Daoy (cell line): ENCODE data around the gene GTF2E1. TPM values are rescaled to one million over a fixed set of nuclear protein-coding genes. Genes with fewer than 3 reads are reported as not detected.
A peak's percentile ranks its signal among the peaks of the same experiment; 100 is the strongest.
"Not testable (repeated sequence)": the region's sequence is repeated elsewhere in the genome, so short reads cannot be mapped to it uniquely, and the experiment has no call there.

Experiments used
- DNase-seq: peaks from one replicate; pipeline ENCODE4 v3.0.0-alpha.2; 2015; ENCODE audit warnings: low read depth
- total RNA-seq: library from RNA; depleted of rRNA; stranded (reverse); fragments of >200 nt; shearing (Covaris generic); gene quantifications from 2 replicates; pipeline ENCODE4 v1.2.3, GENCODE V29; 2014; rRNA removed

The GTF2E1 gene
- total RNA-seq, result 22.2 and 23.4 TPM in 2 replicates

DNA sequence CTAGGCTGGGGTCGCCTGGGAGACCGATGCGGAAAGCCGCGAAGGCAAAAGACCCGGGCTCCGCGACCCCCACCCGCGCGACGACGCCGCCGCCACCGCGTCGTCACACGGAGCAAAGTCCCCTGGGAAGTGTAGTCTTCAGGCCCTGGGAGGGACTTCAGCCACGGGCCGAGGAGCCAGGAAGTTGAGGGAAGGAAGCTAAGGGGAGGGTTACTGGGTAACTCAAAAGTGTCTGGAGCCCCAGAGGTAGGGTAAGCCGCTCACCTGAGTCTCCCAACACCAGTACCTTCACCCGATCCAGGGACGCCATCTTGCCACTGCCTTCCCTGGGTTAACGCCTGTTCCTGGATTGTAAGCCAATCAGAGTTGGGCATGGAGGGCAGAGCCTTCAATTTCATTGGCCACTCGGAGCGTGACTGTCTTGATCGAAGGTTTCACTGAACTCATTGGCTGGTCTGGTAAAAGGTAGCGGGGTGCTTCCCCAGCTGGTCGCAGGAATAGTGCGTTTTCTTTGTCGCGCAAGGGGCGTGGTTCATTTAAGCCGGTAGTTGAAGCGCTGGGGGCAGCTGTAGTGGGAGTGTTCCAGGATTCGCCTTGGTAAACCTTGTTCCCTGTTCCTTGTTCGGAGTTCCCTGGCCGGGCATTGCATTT, at the start of gene GTF2E1, which contains the start of gene RABL3:
Gene GTF2E1 (plus strand): TSS at position 547 of the 651 bp plus-strand sequence. CDS start 7,809 bp downstream, outside the sequence.
Gene RABL3 (minus strand): TSS at position 319 of the 651 bp plus-strand sequence. CDS start 9 bp downstream, at position 310.
- peak; percentile 99 for DNase-seq

DNA sequence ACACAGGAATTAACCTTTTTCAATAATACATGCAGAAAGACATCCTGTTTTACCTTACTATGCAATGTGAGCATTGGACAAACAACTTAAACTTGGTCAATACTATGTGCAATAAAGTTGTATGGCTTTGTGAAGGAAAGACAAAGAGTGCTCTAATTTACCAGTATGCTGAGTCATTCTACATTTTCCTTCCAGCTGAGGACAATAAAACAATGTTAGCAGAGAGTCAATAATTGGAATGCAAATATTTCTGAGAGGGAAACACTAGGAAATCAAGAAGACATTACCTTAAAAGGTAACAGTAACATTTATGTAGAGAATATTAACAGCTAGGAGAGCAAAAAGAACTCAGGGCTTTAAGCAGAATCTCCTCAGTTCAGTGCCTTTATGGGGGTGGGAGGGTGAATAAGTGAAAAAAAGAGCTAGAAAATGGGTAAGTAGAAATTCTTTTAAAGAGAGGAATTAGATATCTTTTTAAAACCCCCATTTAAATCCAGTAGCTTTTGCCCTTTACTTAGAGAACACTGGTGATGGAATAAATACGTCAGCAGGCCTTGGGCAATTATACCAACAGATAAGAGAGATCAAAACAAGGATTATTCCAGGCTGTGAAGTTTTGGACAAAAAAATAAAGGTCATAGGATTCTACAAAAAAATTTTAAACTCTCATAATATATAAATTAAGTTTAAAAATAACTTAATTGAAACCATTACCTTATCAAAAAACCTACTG, 48.9 kb upstream of the GTF2E1 start:
- DNase-seq, result no peak

DNA sequence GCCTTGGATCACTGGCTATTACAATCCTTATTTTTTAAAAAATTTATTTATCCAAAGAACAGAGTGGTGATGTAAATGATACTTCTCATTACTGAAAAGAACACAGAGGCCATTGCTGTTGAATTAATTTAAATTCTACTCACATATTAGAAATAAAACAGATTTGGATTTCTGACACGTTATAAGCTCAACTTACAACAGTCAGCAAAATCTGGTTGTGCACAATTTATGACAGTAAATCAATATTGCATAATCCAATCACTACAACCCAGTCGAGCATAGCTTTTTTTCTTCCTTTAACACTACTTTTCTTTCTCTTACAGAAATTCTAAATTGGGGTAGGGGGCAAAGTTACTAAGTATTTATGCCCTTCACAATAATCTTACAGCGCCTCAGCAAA, 43.2 kb upstream of the GTF2E1 start:
- no peak for DNase-seq

DNA sequence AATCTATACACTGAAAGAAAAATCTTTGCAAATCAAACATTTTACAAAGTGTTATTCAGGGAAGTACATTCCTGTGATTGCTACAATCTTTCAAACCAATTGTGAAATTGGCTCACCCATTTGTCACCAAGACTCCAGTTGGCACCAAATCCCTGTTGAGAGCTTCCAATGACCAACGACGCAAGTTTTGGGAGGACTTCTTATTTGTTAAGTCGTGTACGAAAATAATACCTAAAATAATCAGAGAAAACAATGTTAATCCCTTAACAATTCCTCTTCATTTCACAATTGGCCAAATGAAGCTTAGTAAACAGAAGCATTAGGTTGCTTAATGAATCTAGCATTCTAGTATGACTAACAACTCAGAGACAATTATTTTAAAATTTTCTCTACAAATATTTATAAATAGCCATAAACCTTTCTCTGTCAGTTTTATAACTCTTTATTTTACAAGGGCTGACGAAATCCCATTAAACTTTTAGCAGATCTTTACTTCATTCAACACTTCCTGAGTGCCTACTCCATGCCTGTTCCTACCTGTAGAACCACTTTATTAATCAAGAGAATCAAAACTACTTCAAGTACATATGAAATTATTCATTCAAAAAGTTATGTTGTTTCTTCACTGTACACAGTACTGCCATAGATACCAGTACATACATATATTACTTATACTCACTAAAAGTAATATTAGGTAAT, 36.5 kb upstream of the GTF2E1 start:
- no peak for DNase-seq

DNA sequence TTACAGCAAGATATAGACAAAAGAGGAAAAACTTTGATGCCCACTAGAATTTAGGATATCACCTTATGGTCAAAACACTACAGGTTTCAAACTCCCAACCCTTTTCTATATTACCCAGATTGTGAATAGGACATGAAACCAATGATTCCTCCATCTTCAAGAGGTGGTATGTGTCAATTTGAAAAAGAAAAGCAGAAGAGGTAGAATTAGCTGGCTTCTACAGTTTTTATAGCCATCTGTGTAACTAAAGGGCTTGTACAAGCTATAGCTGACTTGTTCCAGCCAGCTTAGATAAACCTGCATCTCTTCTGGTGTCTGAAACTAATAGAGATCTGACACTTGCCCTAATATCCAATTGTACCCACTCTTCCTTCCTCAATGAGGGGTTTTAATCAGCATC, 35.6 kb upstream of the GTF2E1 start:
- DNase-seq, result no peak

DNA sequence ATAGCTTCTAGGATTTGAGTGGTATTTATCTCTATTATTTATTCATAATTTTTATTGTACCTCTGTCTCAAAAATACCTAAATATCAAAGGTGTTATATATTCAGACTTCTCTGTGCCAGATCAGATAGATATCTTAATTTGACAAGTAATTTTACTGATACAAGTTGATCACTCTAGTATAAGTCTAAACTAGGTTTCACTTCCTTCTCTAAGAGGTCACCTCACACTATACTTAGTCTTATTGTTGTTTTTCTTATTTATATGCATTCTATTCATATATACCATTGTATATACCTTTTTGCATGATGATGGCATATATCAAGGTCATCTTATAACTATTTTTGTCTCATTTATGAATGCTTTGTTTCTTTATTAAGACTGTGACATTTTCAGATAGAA, 34.1 kb upstream of the GTF2E1 start:
- DNase-seq, result no peak

DNA sequence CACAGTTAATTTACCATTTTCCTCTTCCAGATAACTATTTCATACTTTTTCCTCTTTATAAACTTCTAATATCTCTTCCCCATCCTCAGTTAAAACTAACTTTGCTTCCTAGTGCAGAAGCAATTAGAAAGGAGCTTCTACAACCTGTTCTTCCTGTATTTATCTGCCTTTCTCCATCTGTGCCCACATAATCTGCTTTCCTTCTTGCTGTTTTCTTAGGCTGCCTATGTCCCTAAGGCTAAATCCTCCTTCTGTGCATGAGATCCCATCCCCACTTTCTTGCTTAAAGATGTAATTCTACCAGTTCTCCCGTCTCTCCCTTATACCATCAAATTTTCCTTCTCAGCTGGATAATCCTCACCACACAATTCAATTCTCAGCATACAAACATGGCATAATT, 32.2 kb upstream of the GTF2E1 start:
- no peak for DNase-seq

DNA sequence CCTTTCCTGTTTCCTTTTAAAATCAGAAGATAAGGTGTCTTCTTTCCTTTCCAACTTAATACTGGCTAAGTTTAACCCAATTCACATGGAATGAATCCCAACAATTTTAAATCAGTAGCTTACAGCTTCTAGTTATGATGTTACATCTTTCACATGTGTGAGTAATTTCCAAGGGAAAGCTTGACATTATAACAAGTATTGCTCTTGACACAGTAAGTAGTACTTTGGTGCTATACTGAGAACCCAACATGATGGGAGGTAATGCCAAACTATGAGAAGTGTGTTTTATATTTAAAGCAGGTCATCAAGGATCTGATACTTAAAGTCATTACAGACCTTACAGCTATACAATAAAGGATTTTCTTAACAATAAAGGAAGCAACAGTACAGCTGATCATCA, 29.3 kb upstream of the GTF2E1 start:
- no peak for DNase-seq

DNA sequence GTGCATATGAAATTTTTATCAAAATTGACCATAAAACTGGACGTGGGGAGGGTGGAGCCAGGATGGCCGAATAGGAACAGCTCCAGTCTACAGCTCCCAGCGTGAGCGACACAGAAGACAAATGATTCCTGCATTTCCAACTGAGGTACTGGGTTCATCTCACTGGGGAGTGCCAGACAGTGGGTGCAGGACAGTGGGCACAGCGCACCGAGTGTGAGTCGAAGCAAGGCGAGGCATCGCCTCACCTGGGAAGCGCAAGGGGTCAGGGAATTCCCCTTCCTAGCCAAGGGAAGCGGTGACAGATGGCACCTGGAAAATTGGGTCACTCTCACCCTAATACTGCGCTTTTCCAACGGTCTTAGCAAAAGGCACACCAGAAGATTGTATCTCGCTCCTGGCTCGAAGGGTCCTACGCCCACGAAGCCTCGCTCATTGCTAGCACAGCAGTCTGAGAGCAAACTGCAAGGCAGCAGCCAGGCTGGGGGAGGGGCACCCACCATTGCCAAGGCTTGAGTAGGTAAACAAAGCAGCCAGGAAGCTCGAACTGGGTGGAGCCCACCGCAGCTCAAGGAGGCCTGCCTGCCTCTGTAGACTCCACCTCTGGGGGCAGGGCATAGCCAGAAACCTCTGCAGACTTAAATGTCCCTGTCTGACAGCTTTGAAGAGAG, 23.2 kb upstream of the GTF2E1 start:
- DNase-seq, result not testable (repeated sequence)

DNA sequence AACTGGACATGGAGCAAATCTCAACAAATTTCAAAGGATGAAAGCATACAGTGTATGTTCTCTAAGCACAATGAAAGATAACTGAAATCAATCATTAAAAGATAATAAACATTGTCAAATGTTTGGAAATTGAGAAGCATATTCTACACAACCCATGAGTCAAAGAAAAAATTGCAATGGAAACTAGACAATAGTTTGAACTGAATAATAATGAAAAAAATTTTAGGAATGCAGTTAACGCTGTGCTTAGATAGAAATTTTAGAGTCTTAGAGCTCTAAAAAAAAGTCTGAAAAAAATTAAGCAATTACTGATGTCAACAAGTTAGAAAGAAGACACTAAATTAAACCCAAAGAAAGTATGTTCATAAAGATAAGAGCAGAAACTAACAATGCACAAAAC, 15.8 kb upstream of the GTF2E1 start:
- DNase-seq, result no peak

DNA sequence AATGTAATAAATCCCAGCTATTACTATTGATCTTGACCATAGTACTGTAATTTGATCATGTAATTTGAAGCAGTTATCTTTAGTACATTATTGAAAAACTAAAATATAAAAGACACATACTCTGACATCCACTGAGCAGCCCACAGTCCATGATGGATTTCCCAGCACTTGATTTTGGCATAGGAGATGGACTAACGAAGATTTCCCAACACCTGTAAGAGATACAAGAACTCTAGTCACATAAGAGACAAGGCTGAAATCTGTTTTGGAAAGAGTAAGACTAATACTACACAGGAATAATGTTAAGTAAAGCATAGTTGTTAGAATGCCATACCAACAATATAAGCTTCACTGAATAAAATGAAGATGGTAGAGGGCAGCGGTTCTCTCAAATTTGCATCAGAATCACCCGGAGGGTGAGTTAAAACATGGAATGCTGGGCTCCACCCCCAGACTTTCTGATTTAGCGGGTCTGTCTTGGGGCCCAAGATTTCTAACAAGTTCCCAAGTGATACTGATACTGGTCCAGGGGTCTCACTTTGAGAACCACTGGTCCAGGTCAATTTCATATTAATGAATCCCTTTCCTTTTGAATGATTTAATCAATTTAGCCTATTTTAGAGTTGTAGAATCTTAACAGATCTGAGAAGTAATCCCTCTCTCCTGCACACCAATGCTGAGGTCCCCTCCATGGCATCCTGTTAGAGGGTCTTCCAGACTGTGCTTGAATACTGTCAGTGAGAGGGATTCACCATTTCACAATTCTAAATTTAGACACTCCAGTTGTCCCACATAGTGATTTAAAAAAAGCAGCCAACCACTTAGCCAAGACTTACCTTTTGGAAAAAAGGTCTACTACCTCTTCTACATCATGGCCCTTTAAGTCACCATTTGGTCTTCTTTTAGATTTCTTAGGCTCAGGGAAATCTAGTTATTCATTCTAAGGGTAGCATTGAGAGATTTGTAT, 11.7 kb upstream of the GTF2E1 start:
- DNase-seq, result no peak

DNA sequence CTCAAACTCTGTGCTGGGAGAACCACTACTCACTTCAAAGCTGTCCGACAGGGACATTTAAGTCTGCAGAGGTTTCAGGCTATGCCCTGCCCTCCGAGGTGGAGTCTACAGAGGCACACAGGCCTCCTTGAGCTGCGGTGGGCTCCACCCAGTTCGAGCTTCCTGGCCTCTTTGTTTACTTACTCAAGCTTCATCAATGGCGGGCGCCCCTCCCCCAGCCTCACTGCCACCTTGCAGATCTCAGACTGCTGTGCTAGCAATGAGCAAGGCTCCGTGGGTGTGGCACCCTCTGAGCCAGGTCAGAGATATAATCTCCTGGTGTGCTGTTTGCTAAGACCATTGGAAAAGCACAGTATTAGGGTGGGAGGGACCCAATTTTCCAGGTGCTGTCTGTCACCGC, 4.5 kb upstream of the GTF2E1 start:
- not testable (repeated sequence) for DNase-seq

DNA sequence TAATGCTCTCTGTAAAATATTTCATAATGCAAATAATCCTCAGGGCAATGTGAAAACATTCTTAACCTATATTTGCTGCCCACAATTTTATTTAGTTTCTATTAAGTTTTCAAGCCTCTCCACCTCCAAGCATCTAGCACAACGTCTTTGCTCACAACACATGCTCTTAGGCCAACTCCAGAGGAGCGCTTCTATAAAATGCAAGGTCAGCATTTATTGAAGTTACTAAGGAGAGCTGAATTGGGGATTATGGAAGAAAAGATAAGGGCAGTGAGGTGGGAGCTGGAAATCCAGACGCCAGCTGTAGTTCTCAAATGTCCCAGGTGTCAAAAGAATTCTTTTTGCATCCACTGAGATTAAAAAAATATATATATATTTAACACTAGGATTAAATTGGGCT, 1.2 kb upstream of the GTF2E1 start:
- DNase-seq, result no peak

DNA sequence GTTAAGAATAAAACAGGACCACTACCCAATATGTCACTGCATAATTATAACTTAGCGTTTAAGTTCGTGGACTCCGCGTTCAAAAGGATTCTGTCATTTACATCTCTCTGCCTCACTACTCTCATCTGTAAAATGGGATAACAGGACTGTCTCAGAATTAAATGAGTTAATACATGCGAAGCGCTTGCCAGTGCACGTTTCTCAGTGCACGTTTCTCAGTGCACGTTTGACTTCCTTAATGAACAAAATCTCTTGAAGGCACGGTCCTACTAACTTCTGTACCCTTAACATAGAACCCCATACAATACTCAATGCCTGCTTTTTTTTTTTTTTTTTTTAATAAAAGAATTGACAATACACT, 727 bp upstream of the GTF2E1 start:
- no peak for DNase-seq

DNA sequence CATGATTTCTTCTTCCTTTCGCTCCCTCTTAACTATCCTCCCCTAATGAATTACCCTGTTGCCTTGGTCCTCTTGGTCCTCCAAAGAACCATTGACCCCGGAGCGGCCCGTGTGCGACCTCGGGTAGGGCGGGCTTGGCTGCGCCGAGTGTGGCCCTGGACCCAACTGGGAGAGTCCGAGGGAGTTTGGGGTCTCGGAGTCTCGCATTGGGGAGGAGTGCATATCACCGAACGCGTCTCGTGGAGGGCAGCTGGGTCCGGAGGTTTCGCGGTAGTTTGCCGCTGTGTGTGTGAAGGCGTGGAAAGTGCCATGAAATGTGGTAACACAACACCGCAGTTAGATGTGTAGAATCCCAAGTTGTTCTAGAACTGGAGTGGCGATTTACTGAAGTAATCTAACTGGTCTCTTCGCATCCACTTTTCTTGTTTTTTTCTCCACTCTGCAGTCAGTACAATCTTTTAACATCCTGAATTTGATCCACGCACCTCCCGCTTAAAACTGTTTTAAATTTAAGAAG, 363 bp downstream of the GTF2E1 start:
- peak; percentile 33 for DNase-seq

DNA sequence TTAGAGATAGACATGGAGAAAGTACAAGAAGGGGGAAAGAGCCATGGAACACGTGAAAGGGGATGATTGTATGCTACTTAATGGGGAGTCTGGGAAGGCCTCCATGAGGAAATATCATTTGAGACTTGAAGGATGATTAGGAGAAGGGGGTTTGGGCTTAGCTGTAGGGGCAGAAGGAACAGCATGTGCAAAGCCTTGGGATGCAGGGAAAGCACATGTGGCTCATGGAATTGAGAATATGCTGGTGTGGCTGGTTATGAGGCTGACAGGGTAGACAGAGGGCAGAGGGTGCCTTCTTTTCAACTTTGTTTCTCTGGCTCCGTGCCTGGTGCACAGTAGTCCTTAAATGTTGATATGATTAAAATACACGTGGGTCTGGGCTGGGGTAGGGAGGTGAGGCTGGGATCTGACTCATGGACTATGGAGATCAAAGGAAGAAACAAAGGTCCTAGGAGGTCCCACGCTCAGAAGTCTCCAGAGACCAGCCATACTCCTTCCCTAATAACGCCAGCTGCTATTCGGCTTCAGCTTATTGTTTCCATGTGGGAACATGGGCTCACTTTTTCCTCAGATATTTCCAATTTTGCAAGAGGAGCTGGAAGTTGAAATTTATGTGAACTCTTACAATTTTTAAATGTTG, 1.1 kb downstream of the GTF2E1 start:
- peak; percentile 22 for DNase-seq

DNA sequence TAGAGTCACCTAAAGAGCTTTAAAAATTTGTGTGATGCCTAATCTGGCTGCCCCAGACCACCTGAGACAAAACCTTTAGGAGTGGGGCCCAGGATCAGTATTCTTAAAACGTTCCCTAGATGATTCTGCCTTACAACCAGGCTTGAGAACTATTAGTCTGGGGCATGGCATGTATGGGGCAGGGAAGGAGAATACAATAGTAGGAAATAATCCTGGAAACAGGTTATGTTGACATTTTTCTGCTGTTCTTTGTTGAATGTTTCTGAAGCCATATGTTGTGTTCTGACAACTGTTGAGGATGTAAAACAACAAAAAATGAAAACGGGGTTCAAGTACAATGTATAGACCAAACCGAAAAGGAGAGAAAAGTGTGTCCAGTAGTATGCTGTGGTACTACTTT, 2.9 kb downstream of the GTF2E1 start:
- no peak for DNase-seq

DNA sequence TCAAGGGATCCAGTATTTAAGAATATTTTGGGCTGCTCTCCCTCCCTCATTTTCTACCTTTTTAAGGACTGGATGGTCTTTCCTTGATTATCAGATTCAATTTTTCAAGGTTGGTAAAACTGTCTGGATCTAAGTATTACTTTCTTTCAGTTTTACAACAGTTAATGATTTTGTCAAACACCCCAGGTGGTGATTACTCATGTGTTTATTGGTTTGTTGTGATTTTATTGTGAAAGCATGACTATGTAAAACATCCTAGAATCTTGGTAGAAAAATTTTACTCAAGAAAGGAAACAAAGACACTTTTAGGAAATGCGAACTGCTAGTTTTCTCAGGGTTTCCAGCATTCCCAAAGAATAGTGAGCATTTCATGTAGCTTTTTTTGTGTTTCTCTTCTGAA, 7.3 kb downstream of the GTF2E1 start:
- no peak for DNase-seq

DNA sequence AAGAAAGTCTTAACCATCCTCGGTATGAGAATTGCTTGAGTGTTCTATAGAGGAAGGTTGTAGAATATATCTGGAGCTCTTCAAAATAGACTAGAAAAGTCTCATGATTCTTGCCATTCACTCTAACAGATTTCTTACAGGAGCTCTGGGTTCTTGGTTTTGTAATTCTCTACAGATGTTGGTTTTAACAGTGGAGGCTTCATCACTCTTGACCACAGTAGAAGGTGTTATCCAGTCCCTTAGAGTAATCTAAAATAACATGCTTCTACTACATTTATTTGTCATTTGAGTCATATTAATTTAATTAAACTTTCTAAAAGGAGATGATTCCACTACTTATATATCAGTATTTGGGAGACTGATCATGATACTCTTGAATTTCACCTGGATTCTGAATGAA, 9.7 kb downstream of the GTF2E1 start:
- no peak for DNase-seq

DNA sequence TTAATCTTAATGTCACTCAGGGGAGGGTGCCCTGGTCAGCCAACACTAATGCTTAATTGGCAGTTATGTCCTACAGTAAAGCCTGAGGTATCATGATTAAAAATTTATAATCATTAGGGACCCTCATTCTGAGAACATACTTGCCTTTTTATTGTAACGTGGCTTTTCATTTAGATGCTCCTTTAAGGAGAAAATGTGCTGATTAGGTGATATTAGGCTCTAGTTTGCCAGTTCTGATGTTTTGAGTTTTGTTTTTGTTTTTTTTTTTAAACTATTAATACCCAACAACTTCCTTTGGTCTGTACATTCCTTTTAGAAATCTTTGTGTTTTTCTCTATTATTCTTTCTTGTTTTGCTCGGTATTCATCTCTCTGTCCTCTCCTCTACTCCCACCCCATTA, 10.3 kb downstream of the GTF2E1 start:
- no peak for DNase-seq
